Bone marrow (tissue), 2 donors: Measurements from ENCODE around the gene DOCK1.

ENCODE experiments used
- DNase-seq, 2 donors: peaks; one replicate each; lab custom pipeline; 2025; lab: John Stamatoyannopoulos, UW

DOCK1 gene

GRCh38 chr10:127357265-127357664 lies 452.0 kb downstream of the DOCK1 start:
- DNase-seq: no peak

- no peak for DNase-seq
These were observed 453.1 kb downstream of the DOCK1 start for GRCh38 chr10:127358337-127358736.

GRCh38 chr10:127364034-127364433 lies 458.8 kb downstream of the DOCK1 start:
- no peak for DNase-seq

- DNase-seq: no peak
These were observed 462.9 kb downstream of the DOCK1 start for GRCh38 chr10:127368101-127368500.

- DNase-seq: no peak
These were observed 463.7 kb downstream of the DOCK1 start for GRCh38 chr10:127368929-127369328.

GRCh38 chr10:127370601-127371000 lies 465.4 kb downstream of the DOCK1 start:
- no peak for DNase-seq

GRCh38 chr10:127372361-127372760 lies 467.1 kb downstream of the DOCK1 start:
- DNase-seq: no peak

GRCh38 chr10:127374074-127374680 lies 468.9 kb downstream of the DOCK1 start:
- no peak for DNase-seq

GRCh38 chr10:127374901-127375300 lies 469.7 kb downstream of the DOCK1 start:
- DNase-seq: no peak

GRCh38 chr10:127375461-127375860 lies 470.2 kb downstream of the DOCK1 start:
- DNase-seq: no peak

GRCh38 chr10:127376071-127376470 lies 470.8 kb downstream of the DOCK1 start:
- DNase-seq: no peak

- DNase-seq: no peak
These were observed 473.4 kb downstream of the DOCK1 start for GRCh38 chr10:127378628-127379027.

- DNase-seq: no peak
These were observed 479.3 kb downstream of the DOCK1 start for GRCh38 chr10:127384532-127384931.

GRCh38 chr10:127385066-127385465 lies 479.8 kb downstream of the DOCK1 start:
- DNase-seq: no peak

- DNase-seq: no peak
These were observed 481.5 kb downstream of the DOCK1 start for GRCh38 chr10:127386606-127387327.

- DNase-seq: no peak
These were observed 486.6 kb downstream of the DOCK1 start for GRCh38 chr10:127391875-127392274.

- DNase-seq: no peak
These were observed 487.4 kb downstream of the DOCK1 start for GRCh38 chr10:127392351-127393235.

- no peak for DNase-seq
These were observed 493.1 kb downstream of the DOCK1 start for GRCh38 chr10:127398140-127398970.

- no peak for DNase-seq
These were observed 493.7 kb downstream of the DOCK1 start for GRCh38 chr10:127398971-127399365.

- no peak for DNase-seq
These were observed 494.4 kb downstream of the DOCK1 start for GRCh38 chr10:127399668-127400067.

GRCh38 chr10:127400216-127400615 lies 495.0 kb downstream of the DOCK1 start:
- DNase-seq: no peak
